AG04449 (cell line): ENCODE results near the gene GDF10.

Source experiments
- CTCF ChIA-PET: fragments of 350-600 bp; formaldehyde crosslinking; extraction: SDS; loops from one replicate; lab custom pipeline; 2021; ENCODE audit warnings: antibody characterized with exemption; lab: Yijun Ruan, JAX
- POLR2A ChIA-PET: fragments of 400-600, 350-600 bp; formaldehyde crosslinking; extraction: SDS; loops from one replicate; lab custom pipeline; 2020; ENCODE audit warnings: antibody characterized with exemption, inconsistent platforms; lab: Yijun Ruan, JAX
- DNase-seq: peaks from one replicate; pipeline ENCODE4 v3.0.0-alpha.2; 2010; ENCODE audit warnings: low read depth, low spot score
- H3K4me3 ChIP-seq: 2 replicates; pipeline ENCODE4 v1.5.1; 2011; ENCODE audit warnings: low read depth, mild to moderate bottlenecking, control low read depth, low read length
- CTCF ChIP-seq: IDR thresholded peaks from one replicate; pipeline ENCODE4 v1.5.1; 2011; ENCODE audit warnings: mild to moderate bottlenecking, moderate library complexity, low read length, control low read depth, inconsistent platforms; ENCODE audit not compliant: insufficient read depth; ENCODE audit errors: missing control alignments

Gene GDF10

GRCh38 chr10:47312663-47312995 lies 12.6 kb downstream of the GDF10 start:
- TF ChIP-seq CTCF, result no peak
- CTCF ChIA-PET, result interaction anchor here (0.9 to 9.0 kb wide), 21 partner anchors 8 to 318 kb away, joined by 3 to 291 read pairs (median 6); partner anchors contain the start of genes GDF2 and RBP3
- H3K4me3 ChIP-seq, result no peak overlapping the region
- no peak for DNase-seq
- POLR2A ChIA-PET, result no interaction called here

GRCh38 chr10:47314416-47314970 lies 14.5 kb downstream of the GDF10 start:
- CTCF ChIA-PET, result interaction anchor here (0.9 to 9.0 kb wide), 8 partner anchors 10 to 320 kb away, joined by 3 to 291 read pairs (median 48); partner anchors contain the start of gene GDF2
- POLR2A ChIA-PET, result no interaction called here
- TF ChIP-seq CTCF, result no peak
- no peak overlapping the region for H3K4me3 ChIP-seq
- DNase-seq, result no peak

- POLR2A ChIA-PET, result no interaction called here
- DNase-seq, result no peak
- no peak overlapping the region for H3K4me3 ChIP-seq
- CTCF ChIA-PET, result interaction anchor here (1.6 to 9.0 kb wide), 7 partner anchors 9 to 321 kb away, joined by 3 to 291 read pairs (median 47); partner anchors contain the start of gene GDF2
- no peak for TF ChIP-seq CTCF
Measured at GRCh38 chr10:47315421-47315820, 15.4 kb downstream of the GDF10 start.

DNA sequence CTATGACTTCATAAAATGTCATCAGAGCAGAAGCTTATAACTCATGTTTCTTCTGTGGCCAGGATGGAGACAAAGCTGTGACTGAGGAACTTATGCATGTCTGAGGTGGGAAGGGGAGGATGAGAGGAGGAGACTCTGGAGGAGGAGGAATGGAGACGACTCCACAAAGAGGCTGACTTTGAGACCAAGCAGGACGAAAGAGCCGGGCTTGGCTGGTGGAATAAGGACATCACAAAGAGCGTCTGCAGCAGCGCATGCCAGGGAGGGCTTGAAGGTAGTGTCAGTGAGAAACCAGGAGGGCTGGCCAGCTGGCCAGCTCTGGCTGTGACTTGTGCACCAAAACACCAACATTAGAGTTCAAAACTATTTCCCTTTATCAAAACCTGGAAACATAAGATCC lies 16.1 kb downstream of the GDF10 start:
- no peak overlapping the region for H3K4me3 ChIP-seq
- DNase-seq, result no peak
- TF ChIP-seq CTCF, result no peak
- ChIA-PET CTCF (interaction anchor here (1.6 to 9.0 kb wide), 4 partner anchors 10 to 322 kb away, joined by 7 to 291 read pairs (median 52); no protein-coding TSS in a partner anchor), POLR2A (no interaction called here)

- DNase-seq, result no peak
- no peak overlapping the region for H3K4me3 ChIP-seq
- CTCF ChIA-PET, result interaction anchor here (1.4 to 9.0 kb wide), 4 partner anchors 11 to 293 kb away, joined by 4 to 291 read pairs (median 8); no protein-coding TSS in a partner anchor
- POLR2A ChIA-PET, result no interaction called here
- TF ChIP-seq CTCF, result no peak
Measured at GRCh38 chr10:47317251-47317650, 17.3 kb downstream of the GDF10 start.

- H3K4me3 ChIP-seq, result no peak overlapping the region
- DNase-seq, result no peak
- ChIA-PET CTCF (interaction anchor here (1.4 to 2.8 kb wide), 2 partner anchors 271 to 294 kb away, joined by 4 to 9 read pairs; no protein-coding TSS in a partner anchor), POLR2A (no interaction called here)
- TF ChIP-seq CTCF, result no peak
Measured at GRCh38 chr10:47318706-47319105, 18.7 kb downstream of the GDF10 start.
